Measurements from ENCODE around the gene SPOCK1.
A peak's percentile ranks its signal among the peaks of the same experiment; 100 is the strongest.

SPOCK1 gene

GRCh38 chr5:137075163-137075970 is 423.8 kb downstream of the SPOCK1 start:
- H3K27ac ChIP-seq = no peak overlapping the region
- no peak overlapping the region for H3K4me3 ChIP-seq

GRCh38 chr5:137073189-137073588 is 425.9 kb downstream of the SPOCK1 start:
- H3K27ac ChIP-seq = peak overlapping the region in 1 of 21 experiments; percentile 3
- no peak overlapping the region for H3K4me3 ChIP-seq

- H3K27ac ChIP-seq = peak overlapping the region in 3 of 21 experiments; percentile 3 to 43 (median 30)
- no peak overlapping the region for H3K4me3 ChIP-seq
These were observed 426.6 kb downstream of the SPOCK1 start for GRCh38 chr5:137072361-137073115.

- Histone ChIP-seq H3K27ac (peak overlapping the region in 2 of 21 experiments; percentile 9 to 13), H3K4me3 (no peak overlapping the region)
These were observed 427.2 kb downstream of the SPOCK1 start for GRCh38 chr5:137071931-137072330.

- Histone ChIP-seq H3K27ac (peak overlapping the region in 2 of 21 experiments; percentile 9 to 13), H3K4me3 (no peak overlapping the region)
These were observed 427.6 kb downstream of the SPOCK1 start for GRCh38 chr5:137071526-137071925.

GRCh38 chr5:137070521-137070920 is 428.6 kb downstream of the SPOCK1 start:
- Histone ChIP-seq H3K4me3 (no peak overlapping the region), H3K27ac (no peak overlapping the region)

- no peak overlapping the region for H3K27ac ChIP-seq
- no peak overlapping the region for H3K4me3 ChIP-seq
These were observed 429.8 kb downstream of the SPOCK1 start for GRCh38 chr5:137069358-137069757.

- H3K27ac ChIP-seq = no peak overlapping the region
- H3K4me3 ChIP-seq = no peak overlapping the region
These were observed 437.7 kb downstream of the SPOCK1 start for GRCh38 chr5:137061382-137061781.

- Histone ChIP-seq H3K4me3 (no peak overlapping the region), H3K27ac (no peak overlapping the region)
These were observed 441.0 kb downstream of the SPOCK1 start for GRCh38 chr5:137058089-137058488.

GRCh38 chr5:137056676-137057075 is 442.4 kb downstream of the SPOCK1 start:
- no peak overlapping the region for H3K27ac ChIP-seq
- H3K4me3 ChIP-seq = no peak overlapping the region

- Histone ChIP-seq H3K27ac (no peak overlapping the region), H3K4me3 (no peak overlapping the region)
These were observed 443.8 kb downstream of the SPOCK1 start for GRCh38 chr5:137055271-137055872.

GRCh38 chr5:137054792-137055191 is 444.3 kb downstream of the SPOCK1 start:
- Histone ChIP-seq H3K27ac (no peak overlapping the region), H3K4me3 (no peak overlapping the region)

GRCh38 chr5:137054335-137054734 is 444.8 kb downstream of the SPOCK1 start:
- H3K27ac ChIP-seq = no peak overlapping the region
- H3K4me3 ChIP-seq = no peak overlapping the region

- no peak overlapping the region for H3K4me3 ChIP-seq
- no peak overlapping the region for H3K27ac ChIP-seq
These were observed 448.0 kb downstream of the SPOCK1 start for GRCh38 chr5:137051161-137051560.

- Histone ChIP-seq H3K4me3 (no peak overlapping the region), H3K27ac (no peak overlapping the region)
These were observed 458.3 kb downstream of the SPOCK1 start for GRCh38 chr5:137040641-137041340.

- Histone ChIP-seq H3K27ac (no peak overlapping the region), H3K4me3 (no peak overlapping the region)
These were observed 459.1 kb downstream of the SPOCK1 start for GRCh38 chr5:137040024-137040423.

GRCh38 chr5:137037848-137038247 is 461.3 kb downstream of the SPOCK1 start:
- Histone ChIP-seq H3K27ac (no peak overlapping the region), H3K4me3 (no peak overlapping the region)

- Histone ChIP-seq H3K27ac (no peak overlapping the region), H3K4me3 (no peak overlapping the region)
These were observed 462.5 kb downstream of the SPOCK1 start for GRCh38 chr5:137036640-137037039.

GRCh38 chr5:137035480-137035878 is 463.6 kb downstream of the SPOCK1 start:
- H3K27ac ChIP-seq = no peak overlapping the region

More at GRCh38 chr5:137035480-137035878, 463.6 kb downstream of the SPOCK1 start:
- H3K4me3 ChIP-seq = no peak overlapping the region
